SK-N-DZ (cell line): ENCODE measurements around the gene KCNIP3. TPM values are rescaled to one million over a fixed set of nuclear protein-coding genes. Genes with fewer than 3 reads are reported as not detected.
"Not testable (repeated sequence)": the region's sequence is repeated elsewhere in the genome, so short reads cannot be mapped to it uniquely, and the experiment has no call there.

ENCODE experiments used
- DNase-seq: peaks from one replicate; pipeline ENCODE4 v3.0.0-alpha.2; 2015; ENCODE audit warnings: low spot score
- polyA plus RNA-seq, 2 experiments: library from polyadenylated mRNA; depleted of rRNA; stranded (reverse); fragments of >200 nt; gene quantifications; 2 replicates each; pipeline ENCODE4 v1.2.3, GENCODE V29; 2014

KCNIP3 gene
- polyA plus RNA-seq (2014; cell fraction: cytosol; rRNA removed), result 0.94 TPM in 1 of 2 replicates, not detected in the other
- 3.4 TPM in 1 of 2 replicates, not detected in the other for polyA plus RNA-seq (2014; cell fraction: nucleus; rRNA removed)

- DNase-seq, result peak; percentile 12
Measured at GRCh38 chr2:95296880-95297487, at the start of gene KCNIP3. Gene KCNIP3, plus strand, starts transcription at chr2:95297347. Its CDS starts 92 bp downstream, at chr2:95297439.

- no peak for DNase-seq
Measured at GRCh38 chr2:95258271-95258670, 38.9 kb upstream of the KCNIP3 start.

GRCh38 chr2:95260028-95261023, 36.8 kb upstream of the KCNIP3 start:
- no peak for DNase-seq

- DNase-seq, result no peak
Measured at GRCh38 chr2:95261602-95262001, 35.5 kb upstream of the KCNIP3 start.

- DNase-seq, result no peak
Measured at GRCh38 chr2:95262896-95263542, 34.1 kb upstream of the KCNIP3 start.

- no peak for DNase-seq
Measured at GRCh38 chr2:95264624-95265023, 32.5 kb upstream of the KCNIP3 start.

- no peak for DNase-seq
Measured at GRCh38 chr2:95265182-95265581, 32.0 kb upstream of the KCNIP3 start.

GRCh38 chr2:95266781-95267430, 30.2 kb upstream of the KCNIP3 start:
- no peak for DNase-seq

- no peak for DNase-seq
Measured at GRCh38 chr2:95267458-95268210, 29.5 kb upstream of the KCNIP3 start.

GRCh38 chr2:95268211-95269035, 28.7 kb upstream of the KCNIP3 start:
- no peak for DNase-seq

GRCh38 chr2:95269036-95269680, 28.0 kb upstream of the KCNIP3 start:
- no peak for DNase-seq

GRCh38 chr2:95269745-95270144, 27.4 kb upstream of the KCNIP3 start:
- not testable (repeated sequence) for DNase-seq

GRCh38 chr2:95270541-95271081, 26.5 kb upstream of the KCNIP3 start:
- DNase-seq, result no peak

- no peak for DNase-seq
Measured at GRCh38 chr2:95271381-95271971, 25.7 kb upstream of the KCNIP3 start.

- no peak for DNase-seq
Measured at GRCh38 chr2:95272299-95272751, 24.8 kb upstream of the KCNIP3 start.

GRCh38 chr2:95272781-95273180, 24.4 kb upstream of the KCNIP3 start:
- no peak for DNase-seq

GRCh38 chr2:95273566-95274290, 23.4 kb upstream of the KCNIP3 start:
- no peak for DNase-seq
